Testis (tissue), 3 donors: ENCODE results near the gene BUB1B. TPM values are rescaled to one million over a fixed set of nuclear protein-coding genes. Genes with fewer than 3 reads are reported as not detected.
"Not testable (repeated sequence)": the region's sequence is repeated elsewhere in the genome, so short reads cannot be mapped to it uniquely, and the experiment has no call there.

Experiments
- DNase-seq: peaks from one replicate; pipeline ENCODE4 v3.0.0-alpha.2; 2019
- H3K27ac ChIP-seq, 2 donors: fragments of 200-600 bp; sonication (generic); one replicate each; pipeline ENCODE4 v1.5.1; 2019
- H3K27me3 ChIP-seq: fragments of 200-600 bp; sonication (generic); one replicate; pipeline ENCODE4 v1.5.1; 2019
- H3K36me3 ChIP-seq: fragments of 200-600 bp; sonication (generic); one replicate; pipeline ENCODE4 v1.5.1; 2017; ENCODE audit warnings: low read depth; ENCODE audit errors: missing control alignments
- H3K4me1 ChIP-seq: fragments of 200-600 bp; sonication (generic); one replicate; pipeline ENCODE4 v1.5.1; 2019
- H3K4me3 ChIP-seq, 2 donors: fragments of 200-600 bp; sonication (generic); one replicate each; pipeline ENCODE4 v1.5.1; 2017 to 2019
- H3K9me3 ChIP-seq: fragments of 200-600 bp; sonication (generic); one replicate; pipeline ENCODE4 v1.5.1; 2017
- CTCF ChIP-seq, 3 experiments: fragments of 450-650 bp in 2 of 3; fragments of 200-600 bp in 1 of 3; sonication (generic) in 1 of 3; IDR thresholded peaks; one replicate each; pipeline ENCODE4 v1.5.1; 2016 to 2019; ENCODE audit warnings: antibody characterized with exemption in 3 of 3, mild to moderate bottlenecking in 2 of 3, moderate library complexity in 1 of 3
- POLR2A ChIP-seq: fragments of 450-650 bp; IDR thresholded peaks from one replicate; pipeline ENCODE4 v1.6.1; 2017; ENCODE audit warnings: antibody characterized with exemption, mild to moderate bottlenecking, moderate library complexity
- WGBS, 2 donors: methylation state at CpG; one replicate each; pipeline ENCODE4 v1.1.5; 2018; 5-methylcytosine and 5-hydroxymethylcytosine counted together
- intact Hi-C: fragments of 100-400 bp; cut with DNase I; formaldehyde crosslinking; loops from one replicate; pipeline ENCODE4 v1.15.1; 2023; ENCODE audit warnings: low total_unique reads
- polyA plus RNA-seq: library from polyadenylated mRNA; stranded (reverse); fragments of 350-450 nt; fragmentation: Illumina TruSeq; extraction: RNeasy Lipid Tissue Mini Kit (QIAGEN cat#74804); gene quantifications from one replicate; pipeline ENCODE4 v1.2.3, GENCODE V29; 2014; ENCODE audit warnings: low read depth, low replicate concordance; ENCODE audit not compliant: insufficient read depth
- total RNA-seq, 2 donors: library from RNA; depleted of rRNA; stranded (reverse); fragments of >200 nt; gene quantifications; one replicate each; pipeline ENCODE4 v1.2.3, GENCODE V29; 2016

BUB1B gene
- total and polyA plus RNA-seq, 3 donors from 2014 or later: 38.6 to 66.2 (median 53.9) TPM

GRCh38 chr15:40133544-40133943 is 27.3 kb upstream of the BUB1B start:
- Histone ChIP-seq H3K36me3 (no peaks in the 10 kb centered on the region), H3K27me3 (no peaks in the 10 kb centered on the region), H3K27ac (no peak overlapping the region), H3K4me1 (no peaks in the 10 kb centered on the region), H3K4me3 (no peak overlapping the region), H3K9me3 (no peaks in the 10 kb centered on the region)
- WGBS, 2 donors: 77 to 86% methylated on average over 13 of the region's 13 CpGs
- no peak for TF ChIP-seq CTCF (IDR thresholded peaks at IDR 0.05)
- no peak for TF ChIP-seq POLR2A
- intact Hi-C loops: no loop called here
- no peak for DNase-seq

- no peaks in the 10 kb centered on the region for H3K27me3 ChIP-seq
- no peak overlapping the region for H3K4me3 ChIP-seq
- 85 to 86% methylated on average over 9 of the region's 9 CpGs for WGBS, 2 donors
- no peak overlapping the region for H3K27ac ChIP-seq
- no peaks in the 10 kb centered on the region for H3K36me3 ChIP-seq
- TF ChIP-seq CTCF (IDR thresholded peaks at IDR 0.05) (no peak), POLR2A (no peak)
- DNase-seq: no peak
- H3K9me3 ChIP-seq: no peaks in the 10 kb centered on the region
- no peaks in the 10 kb centered on the region for H3K4me1 ChIP-seq
- intact Hi-C loops: no loop called here
Observed at GRCh38 chr15:40134885-40135284, 26.0 kb upstream of the BUB1B start.

- WGBS, 2 donors: 55 to 75% methylated on average over 1 of the region's 1 CpG
- H3K27ac ChIP-seq, intact Hi-C loops, H3K4me1 ChIP-seq, H3K36me3 ChIP-seq, DNase-seq, H3K9me3 ChIP-seq, H3K4me3 ChIP-seq, H3K27me3 ChIP-seq: not testable (repeated sequence)
Observed at GRCh38 chr15:40135846-40136450, 24.9 kb upstream of the BUB1B start.

- H3K4me3 ChIP-seq: no peak overlapping the region
- 88 to 93% methylated on average over 5 to 6 of the region's 6 CpGs for WGBS, 2 donors
- H3K27ac ChIP-seq: no peak overlapping the region
- no peaks in the 10 kb centered on the region for H3K36me3 ChIP-seq
- no peaks in the 10 kb centered on the region for H3K27me3 ChIP-seq
- H3K9me3 ChIP-seq: no peaks in the 10 kb centered on the region
- no peaks in the 10 kb centered on the region for H3K4me1 ChIP-seq
- no peak for DNase-seq
- intact Hi-C loops: no loop called here
- no peak for TF ChIP-seq CTCF (IDR thresholded peaks at IDR 0.05)
- no peak for TF ChIP-seq POLR2A
Observed at GRCh38 chr15:40136470-40137302, 24.2 kb upstream of the BUB1B start.

GRCh38 chr15:40137303-40138200 is 23.3 kb upstream of the BUB1B start:
- Histone ChIP-seq H3K27me3 (peaks cover 1% of the 10 kb centered on the region), H3K36me3 (no peaks in the 10 kb centered on the region), H3K9me3 (no peaks in the 10 kb centered on the region), H3K27ac (no peak overlapping the region), H3K4me1 (no peaks in the 10 kb centered on the region), H3K4me3 (no peak overlapping the region)
- TF ChIP-seq POLR2A (no peak), CTCF (IDR thresholded peaks at IDR 0.05) (no peak)
- DNase-seq: no peak
- intact Hi-C loops: no loop called here
- 81 to 90% methylated on average over 8 to 11 of the region's 11 CpGs for WGBS, 2 donors

- H3K9me3 ChIP-seq, intact Hi-C loops, H3K36me3 ChIP-seq, H3K27me3 ChIP-seq, DNase-seq, H3K4me3 ChIP-seq, H3K4me1 ChIP-seq, H3K27ac ChIP-seq: not testable (repeated sequence)
- 86 to 87% methylated on average over 3 of the region's 3 CpGs for WGBS, 2 donors
Observed at GRCh38 chr15:40138201-40138570, 22.7 kb upstream of the BUB1B start.
